Suppressor macrophage treated with lipopolysaccharide for 1 hour (primary cell): ENCODE measurements around the gene FANCM.
"Not testable (repeated sequence)": the region's sequence is repeated elsewhere in the genome, so short reads cannot be mapped to it uniquely, and the experiment has no call there.

Experiments used
- DNase-seq, 3 donors: peaks; one replicate each; pipeline ENCODE4 v3.0.0-alpha.2; 2020 to 2022

Gene FANCM

DNA sequence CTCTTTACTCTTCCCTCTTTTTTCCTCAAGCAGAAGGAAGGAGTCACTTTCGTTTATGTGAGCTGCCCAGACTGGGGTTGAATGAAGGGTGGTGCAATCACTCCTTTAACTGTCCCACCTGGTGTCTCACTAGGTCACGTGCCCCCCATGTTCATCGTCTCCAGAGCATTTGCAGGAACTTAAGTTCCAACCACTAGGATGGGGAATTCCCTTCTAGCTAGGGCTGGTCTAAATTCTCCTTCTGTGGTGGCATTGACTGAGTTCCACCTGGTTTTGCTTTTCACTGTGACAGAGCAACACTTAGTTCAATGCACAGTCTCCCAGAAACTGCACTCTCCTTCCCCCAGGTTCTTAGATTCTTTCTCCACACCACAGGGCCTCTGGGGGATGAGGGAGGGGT lies 9.5 kb downstream of the FANCM start:
- DNase-seq: no peak

DNA sequence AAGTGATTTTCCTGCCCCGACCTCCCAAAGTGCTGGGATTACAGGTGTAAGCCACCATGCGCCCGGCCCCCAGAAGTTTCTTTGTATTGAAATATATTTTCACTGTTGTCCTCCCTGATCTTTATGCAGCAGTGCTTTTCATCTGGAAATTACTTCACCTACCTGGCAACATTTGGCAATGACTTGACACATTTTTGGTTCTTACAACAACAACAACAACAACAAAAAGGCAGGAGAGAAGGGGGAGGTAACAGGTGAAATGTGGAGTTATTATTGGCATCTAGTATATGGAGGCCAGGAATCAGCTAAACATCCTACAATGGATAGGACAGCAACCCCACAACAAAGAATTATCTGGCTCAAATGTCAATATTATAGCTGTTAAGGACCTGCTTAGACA lies 13.9 kb downstream of the FANCM start:
- no peak for DNase-seq

- no peak for DNase-seq
Measured at GRCh38 chr14:45150386-45150890, 14.7 kb downstream of the FANCM start.

- no peak for DNase-seq
Measured at GRCh38 chr14:45156067-45156466, 20.3 kb downstream of the FANCM start.

DNA sequence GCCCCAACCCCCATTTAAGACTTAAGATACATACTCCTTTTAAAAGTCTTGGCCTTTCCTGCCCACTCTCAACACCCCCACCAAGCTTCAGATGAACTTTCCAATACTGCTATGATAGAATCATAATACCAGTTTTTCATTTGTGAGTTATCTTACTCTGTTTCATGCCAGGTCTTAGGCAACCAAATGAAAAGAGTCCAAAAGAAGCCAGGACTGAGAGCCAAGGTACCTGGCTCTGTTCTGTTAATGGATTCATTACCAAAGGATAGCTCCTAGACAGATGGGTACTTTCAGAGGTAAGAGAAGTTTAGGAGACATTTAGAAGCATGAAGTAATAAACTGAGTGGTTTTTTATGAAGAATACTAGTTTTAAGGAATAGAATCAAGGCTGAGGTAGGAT lies 34.2 kb downstream of the FANCM start:
- DNase-seq: no peak

DNA sequence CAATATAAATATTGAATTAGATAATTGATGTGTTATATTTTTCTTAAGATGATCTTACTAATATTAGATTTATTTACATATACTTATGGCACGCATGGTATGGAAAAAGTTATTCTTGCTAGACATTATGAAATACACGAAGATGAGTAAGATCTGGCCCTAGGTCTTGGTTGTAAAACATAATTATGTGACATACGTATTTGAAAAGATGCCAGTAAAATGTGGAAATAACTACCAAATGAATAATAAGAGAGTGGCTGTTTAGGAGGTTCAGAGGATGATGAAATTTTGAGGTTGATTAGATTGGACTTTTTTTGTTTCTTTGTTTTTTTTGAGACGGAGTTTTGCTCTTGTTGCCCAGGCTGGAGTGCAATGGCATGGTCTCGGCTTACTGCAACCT lies 41.3 kb downstream of the FANCM start:
- peak; percentile 12 to 69 (median 58) for DNase-seq

GRCh38 chr14:45181329-45181728 lies 45.6 kb downstream of the FANCM start:
- DNase-seq: no peak

DNA sequence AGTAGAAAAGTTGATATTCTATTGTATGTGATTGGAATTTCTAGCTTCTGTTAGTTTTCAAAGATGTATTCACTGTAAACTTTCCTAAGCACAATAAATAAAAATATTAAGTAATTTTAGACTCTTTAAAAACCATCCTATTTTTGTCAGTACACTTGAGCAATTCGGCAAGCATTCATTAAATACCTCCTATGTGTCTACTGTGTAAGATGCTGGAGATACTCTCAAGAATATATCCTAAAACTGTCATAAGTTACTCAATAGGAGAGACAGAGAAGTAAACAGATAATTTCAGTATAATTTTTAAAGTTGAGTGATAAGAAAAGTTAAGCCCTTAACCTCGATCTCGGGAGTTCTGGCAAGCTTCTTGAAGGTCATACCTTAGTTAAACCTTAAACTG lies 46.1 kb downstream of the FANCM start:
- DNase-seq: no peak

GRCh38 chr14:45185100-45185814 lies 49.5 kb downstream of the FANCM start:
- DNase-seq: peak in 1 of 3 donors; percentile 15

- DNase-seq: no peak
Measured at GRCh38 chr14:45194964-45195363, 59.2 kb downstream of the FANCM start.

DNA sequence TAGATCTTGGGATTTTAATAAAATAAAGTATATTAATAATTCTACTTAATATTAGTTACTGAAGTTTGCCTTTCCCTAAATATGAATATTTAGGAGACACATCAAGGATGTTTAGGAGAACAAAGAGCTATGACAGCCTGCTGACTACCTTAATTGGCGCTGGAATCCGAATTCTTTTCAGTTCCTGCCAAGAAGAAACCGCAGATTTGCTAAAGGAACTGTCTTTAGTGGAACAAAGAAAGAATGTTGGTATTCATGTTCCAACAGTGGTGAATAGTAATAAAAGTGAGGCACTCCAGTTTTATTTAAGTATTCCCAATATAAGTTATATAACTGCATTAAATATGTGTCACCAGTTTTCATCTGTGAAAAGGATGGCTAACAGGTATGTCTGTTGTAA lies 62.8 kb downstream of the FANCM start:
- no peak for DNase-seq

DNA sequence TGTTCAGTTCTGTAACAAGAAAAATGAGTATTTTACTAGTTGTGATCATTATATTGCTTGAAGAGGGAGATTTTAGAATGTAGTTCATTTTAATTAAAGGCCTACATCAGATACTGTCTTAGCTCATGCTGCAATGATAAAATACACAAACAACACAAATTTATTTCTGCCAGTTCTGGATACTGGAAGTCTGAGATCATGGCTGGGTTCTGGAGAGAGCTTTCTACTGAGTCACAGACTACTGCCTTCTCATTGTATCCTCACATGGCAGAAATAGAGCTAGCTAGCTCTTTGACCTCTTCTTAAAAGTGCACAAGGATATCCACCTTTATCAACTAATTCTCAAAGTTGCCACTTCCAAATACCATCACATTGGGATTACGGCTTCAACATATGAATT lies 63.5 kb downstream of the FANCM start:
- DNase-seq: no peak

DNA sequence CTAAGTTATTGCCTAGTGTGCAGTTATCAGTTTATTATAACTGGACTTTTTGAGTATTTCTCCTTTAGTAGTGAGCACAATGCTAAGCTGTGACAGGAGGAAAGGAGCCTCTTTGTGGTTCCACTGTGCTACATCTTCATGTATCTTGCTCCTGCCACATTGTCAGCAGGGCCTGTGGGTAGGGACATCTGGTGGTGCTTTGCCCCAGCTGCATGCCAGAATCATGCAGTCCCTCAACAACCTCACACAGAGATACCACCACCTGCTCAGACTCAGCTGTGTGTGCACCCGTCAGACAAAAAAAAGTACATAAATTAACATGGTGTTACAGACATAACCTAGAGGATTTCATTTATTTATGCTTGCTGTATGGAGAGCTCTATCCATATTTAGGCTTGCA lies 66.2 kb downstream of the FANCM start:
- no peak for DNase-seq

DNA sequence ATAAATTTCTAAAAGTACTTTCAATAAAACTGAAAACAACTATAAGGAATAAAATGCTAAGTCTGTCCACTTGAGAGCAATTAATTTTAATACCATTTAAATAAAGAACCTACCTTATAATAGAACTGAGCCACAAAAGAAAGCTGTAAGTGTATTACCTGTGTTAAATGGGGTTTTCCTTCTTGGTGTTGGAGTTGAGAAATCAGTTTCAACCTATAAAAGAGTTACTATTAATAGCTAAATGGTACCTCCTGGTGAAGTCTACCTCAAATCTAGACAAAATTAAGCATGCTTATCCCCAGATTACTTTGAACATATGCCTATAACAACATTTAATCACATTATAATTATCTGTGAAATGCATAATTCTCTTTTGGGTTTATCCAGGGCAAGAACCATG lies 68.5 kb downstream of the FANCM start:
- no peak for DNase-seq

- no peak for DNase-seq
Measured at GRCh38 chr14:45210159-45210558, 74.4 kb downstream of the FANCM start.

- DNase-seq: no peak
Measured at GRCh38 chr14:45211295-45211694, 75.6 kb downstream of the FANCM start.

DNA sequence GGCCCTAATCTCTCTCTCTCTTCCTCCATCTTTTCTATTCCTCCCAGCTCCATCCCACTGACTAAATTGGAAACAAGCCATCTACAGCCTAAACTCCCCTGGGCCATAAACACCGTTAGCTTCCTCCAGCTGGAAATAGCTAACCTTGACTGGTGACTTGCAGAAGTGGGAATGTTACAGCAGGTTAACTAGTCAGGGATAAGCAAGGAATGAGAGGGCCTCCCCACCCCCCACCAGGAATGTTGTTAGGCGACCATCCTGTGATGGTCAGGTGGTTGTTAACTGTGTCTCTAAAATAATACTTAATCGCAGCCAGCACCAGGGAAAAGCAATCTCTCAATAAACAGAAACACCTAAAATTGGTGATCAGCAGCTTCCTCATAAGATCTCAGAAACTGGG lies 76.5 kb downstream of the FANCM start:
- no peak for DNase-seq

DNA sequence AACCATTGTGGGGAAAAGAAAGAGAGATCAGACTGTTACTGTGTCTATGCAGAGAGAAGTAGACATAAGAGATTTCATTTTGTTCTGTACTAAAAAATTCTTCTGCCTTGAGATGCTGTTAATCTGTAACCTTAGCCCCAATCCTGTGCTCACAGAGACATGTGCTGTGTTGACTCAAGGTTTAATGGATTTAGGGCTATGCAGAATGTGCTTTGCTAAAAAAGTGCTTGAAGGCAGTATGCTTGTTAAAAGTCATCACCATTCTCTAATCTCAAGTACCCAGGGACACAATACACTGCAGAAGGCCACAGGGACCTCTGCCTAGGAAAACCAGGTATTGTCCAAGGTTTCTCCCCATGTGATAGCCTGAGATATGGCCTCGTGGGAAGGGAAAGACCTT lies 78.0 kb downstream of the FANCM start:
- not testable (repeated sequence) for DNase-seq

- DNase-seq: not testable (repeated sequence)
Measured at GRCh38 chr14:45214341-45214740, 78.6 kb downstream of the FANCM start.

- DNase-seq: peak in 2 of 3 donors; percentile 13 to 21
Measured at GRCh38 chr14:45222485-45223262, 86.9 kb downstream of the FANCM start.

DNA sequence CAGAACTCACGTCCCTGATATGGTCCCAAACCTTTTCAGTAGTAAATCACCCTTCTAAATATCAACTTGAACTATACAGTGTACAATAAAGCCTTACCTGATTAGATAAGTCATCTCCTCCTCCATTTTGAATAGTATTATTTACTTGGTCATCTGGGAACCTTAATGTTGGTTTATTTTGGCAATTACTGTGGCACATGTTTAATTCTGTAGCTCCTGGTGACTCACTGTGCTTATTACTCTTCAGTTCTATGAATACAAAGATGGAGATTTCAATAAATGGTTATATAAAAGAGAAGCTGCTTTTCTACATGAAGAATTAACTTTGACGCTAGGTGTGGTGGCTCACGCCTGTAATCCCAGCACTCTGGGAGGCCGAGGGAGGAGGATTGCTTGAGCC lies 91.8 kb downstream of the FANCM start:
- DNase-seq: no peak

DNA sequence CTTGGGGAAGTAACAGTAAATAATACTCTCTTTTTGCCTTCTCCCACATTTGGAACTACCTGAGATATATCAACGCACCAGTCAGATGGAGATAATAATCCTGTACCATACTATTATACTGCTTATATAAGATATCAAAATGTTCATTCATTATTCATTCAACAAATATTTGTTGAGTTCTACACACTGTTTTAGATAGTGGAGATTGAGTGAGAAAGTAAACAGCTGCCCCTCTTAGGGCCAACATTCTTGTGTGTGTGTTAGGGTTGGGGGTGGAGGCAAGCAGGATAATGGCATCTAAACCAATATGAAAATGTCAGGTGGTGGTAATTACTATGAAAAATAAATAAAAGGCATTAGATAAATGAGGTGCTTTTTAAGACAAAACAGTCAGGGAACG lies 103.3 kb downstream of the FANCM start:
- no peak for DNase-seq

DNA sequence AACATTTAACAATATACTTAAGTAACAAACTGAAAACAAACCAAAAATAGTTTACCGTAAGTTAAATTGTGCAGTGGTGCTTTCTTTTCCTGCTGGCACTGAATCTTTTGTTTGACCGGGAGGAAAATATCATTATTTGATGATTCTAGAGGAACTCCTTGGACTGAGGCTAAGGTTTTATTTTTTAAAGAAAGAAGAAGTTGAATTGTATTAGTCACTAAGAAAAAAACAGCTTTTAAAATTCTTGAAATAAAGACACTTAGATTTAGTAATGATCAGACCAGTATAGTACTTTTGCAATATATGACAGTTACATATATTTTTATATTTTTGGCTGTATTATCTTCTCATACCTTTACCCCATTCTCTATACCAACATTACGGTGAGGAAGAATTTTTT lies 107.0 kb downstream of the FANCM start:
- peak in 2 of 3 donors; percentile 44 to 54 for DNase-seq

DNA sequence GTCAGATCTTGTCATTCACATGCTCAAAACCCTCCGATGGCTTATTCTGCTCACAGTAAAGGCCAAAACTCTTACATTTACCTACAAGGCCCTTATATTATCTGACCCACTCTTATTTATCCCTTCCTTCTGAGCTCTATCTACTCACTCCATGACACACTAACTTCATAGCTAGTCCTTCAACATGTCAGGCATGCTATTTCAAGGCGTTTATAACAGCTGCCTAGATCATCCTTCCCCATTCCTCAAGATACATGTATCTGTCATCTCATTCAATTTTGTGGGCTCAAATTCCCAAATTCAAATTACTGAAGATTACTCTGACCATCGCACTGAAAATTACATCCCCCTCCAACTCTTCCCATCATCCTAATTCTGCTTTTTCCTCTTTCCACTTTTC lies 110.4 kb downstream of the FANCM start:
- no peak for DNase-seq
